Measurements from ENCODE around the gene CHCHD3. TPM values are rescaled to one million over a fixed set of nuclear protein-coding genes. Genes with fewer than 3 reads are reported as not detected.

The CHCHD3 gene
- total and polyA plus RNA-seq, 4 donors = 20.1 to 78.0 (median 46.9) TPM

GRCh38 chr7:132959891-132960290, 122.0 kb downstream of the CHCHD3 start:
- H3K9me3 ChIP-seq (ENCODE audit: control insufficient read depth in 4 of 4, insufficient read depth in 3 of 4, low read length in 3 of 4) = no peaks in the 10 kb centered on the region
- H3K4me1 ChIP-seq (ENCODE audit: control insufficient read depth in 5 of 5, insufficient read depth in 5 of 5, low read length in 5 of 5) = peaks cover 0 to 2% (median 0%) of the 10 kb centered on the region in 5 donors
- H3K4me3 ChIP-seq = no peak overlapping the region
- no peak overlapping the region for H3K9ac ChIP-seq (ENCODE audit: insufficient read depth in 1 of 2, low read length in 2 of 2)
- no peaks in the 10 kb centered on the region for H3K36me3 ChIP-seq (ENCODE audit: control insufficient read depth in 4 of 4, insufficient read depth in 4 of 4, low read length in 4 of 4)
- H3K27ac ChIP-seq (ENCODE audit: low read depth in 1 of 2, low read length in 1 of 2) = no peak overlapping the region
- 95 to 96% methylated on average over 6 of the region's 6 CpGs for WGBS, 2 donors
- TF ChIP-seq, protein P1, sequence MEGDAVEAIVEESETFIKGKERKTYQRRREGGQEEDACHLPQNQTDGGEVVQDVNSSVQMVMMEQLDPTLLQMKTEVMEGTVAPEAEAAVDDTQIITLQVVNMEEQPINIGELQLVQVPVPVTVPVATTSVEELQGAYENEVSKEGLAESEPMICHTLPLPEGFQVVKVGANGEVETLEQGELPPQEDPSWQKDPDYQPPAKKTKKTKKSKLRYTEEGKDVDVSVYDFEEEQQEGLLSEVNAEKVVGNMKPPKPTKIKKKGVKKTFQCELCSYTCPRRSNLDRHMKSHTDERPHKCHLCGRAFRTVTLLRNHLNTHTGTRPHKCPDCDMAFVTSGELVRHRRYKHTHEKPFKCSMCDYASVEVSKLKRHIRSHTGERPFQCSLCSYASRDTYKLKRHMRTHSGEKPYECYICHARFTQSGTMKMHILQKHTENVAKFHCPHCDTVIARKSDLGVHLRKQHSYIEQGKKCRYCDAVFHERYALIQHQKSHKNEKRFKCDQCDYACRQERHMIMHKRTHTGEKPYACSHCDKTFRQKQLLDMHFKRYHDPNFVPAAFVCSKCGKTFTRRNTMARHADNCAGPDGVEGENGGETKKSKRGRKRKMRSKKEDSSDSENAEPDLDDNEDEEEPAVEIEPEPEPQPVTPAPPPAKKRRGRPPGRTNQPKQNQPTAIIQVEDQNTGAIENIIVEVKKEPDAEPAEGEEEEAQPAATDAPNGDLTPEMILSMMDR (IDR thresholded peaks at IDR 0.05; ENCODE audit: control extremely low read depth, extremely low read depth) = no peak
- no peak for DNase-seq
- no peaks in the 10 kb centered on the region for H3K27me3 ChIP-seq (ENCODE audit: control insufficient read depth in 3 of 3, insufficient read depth in 3 of 3, low read length in 2 of 3)
- ATAC-seq (ENCODE audit: insufficient read depth, low FRiP score) = no peak

DNA sequence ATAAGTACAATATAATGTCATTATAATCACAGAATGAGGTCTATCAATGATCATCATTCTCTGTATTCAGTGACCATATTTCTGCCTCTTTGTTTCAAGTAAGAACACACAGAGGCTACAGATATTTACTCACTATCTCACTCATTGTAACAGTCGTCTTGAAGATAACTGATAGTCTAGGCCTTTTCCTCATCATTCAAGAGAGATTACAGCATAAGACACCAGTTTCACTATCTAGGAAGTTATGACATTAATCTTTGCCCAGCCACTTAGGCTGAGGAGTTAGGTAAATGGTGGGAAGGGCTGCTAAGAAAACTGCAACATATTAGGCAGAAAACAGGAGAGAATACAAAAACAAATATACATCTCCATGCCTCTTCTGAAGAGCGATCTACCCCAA, 125.3 kb downstream of the CHCHD3 start:
- no peaks in the 10 kb centered on the region for H3K27me3 ChIP-seq (ENCODE audit: control insufficient read depth in 3 of 3, insufficient read depth in 3 of 3, low read length in 2 of 3)
- no peak overlapping the region for H3K27ac ChIP-seq (ENCODE audit: low read depth in 1 of 2, low read length in 1 of 2)
- 80 to 86% methylated on average over 2 of the region's 2 CpGs for WGBS, 2 donors
- no peaks in the 10 kb centered on the region for H3K9me3 ChIP-seq (ENCODE audit: control insufficient read depth in 4 of 4, insufficient read depth in 3 of 4, low read length in 3 of 4)
- no peak overlapping the region for H3K4me3 ChIP-seq
- TF ChIP-seq, protein P1 (IDR thresholded peaks at IDR 0.05; ENCODE audit: control extremely low read depth, extremely low read depth) = no peak
- H3K9ac ChIP-seq (ENCODE audit: insufficient read depth in 1 of 2, low read length in 2 of 2) = no peak overlapping the region
- ATAC-seq (ENCODE audit: insufficient read depth, low FRiP score) (no peak), DNase-seq (no peak)
- peaks cover 0 to 2% (median 0%) of the 10 kb centered on the region in 5 donors for H3K4me1 ChIP-seq (ENCODE audit: control insufficient read depth in 5 of 5, insufficient read depth in 5 of 5, low read length in 5 of 5)
- no peaks in the 10 kb centered on the region for H3K36me3 ChIP-seq (ENCODE audit: control insufficient read depth in 4 of 4, insufficient read depth in 4 of 4, low read length in 4 of 4)

- Histone ChIP-seq H3K9ac (ENCODE audit: insufficient read depth in 1 of 2, low read length in 2 of 2) (no peak overlapping the region), H3K36me3 (ENCODE audit: control insufficient read depth in 4 of 4, insufficient read depth in 4 of 4, low read length in 4 of 4) (no peaks in the 10 kb centered on the region), H3K4me3 (no peak overlapping the region), H3K4me1 (ENCODE audit: control insufficient read depth in 5 of 5, insufficient read depth in 5 of 5, low read length in 5 of 5) (no peaks in the 10 kb centered on the region), H3K27me3 (ENCODE audit: control insufficient read depth in 3 of 3, insufficient read depth in 3 of 3, low read length in 2 of 3) (no peaks in the 10 kb centered on the region), H3K9me3 (ENCODE audit: control insufficient read depth in 4 of 4, insufficient read depth in 3 of 4, low read length in 3 of 4) (no peaks in the 10 kb centered on the region), H3K27ac (ENCODE audit: low read depth in 1 of 2, low read length in 1 of 2) (no peak overlapping the region)
- TF ChIP-seq, protein P1 (IDR thresholded peaks at IDR 0.05; ENCODE audit: control extremely low read depth, extremely low read depth) = no peak
- DNase-seq (no peak), ATAC-seq (ENCODE audit: insufficient read depth, low FRiP score) (no peak)
- WGBS, 2 donors = 94 to 97% methylated on average over 2 of the region's 2 CpGs
Observed at GRCh38 chr7:132953468-132953867, 128.4 kb downstream of the CHCHD3 start.

DNA sequence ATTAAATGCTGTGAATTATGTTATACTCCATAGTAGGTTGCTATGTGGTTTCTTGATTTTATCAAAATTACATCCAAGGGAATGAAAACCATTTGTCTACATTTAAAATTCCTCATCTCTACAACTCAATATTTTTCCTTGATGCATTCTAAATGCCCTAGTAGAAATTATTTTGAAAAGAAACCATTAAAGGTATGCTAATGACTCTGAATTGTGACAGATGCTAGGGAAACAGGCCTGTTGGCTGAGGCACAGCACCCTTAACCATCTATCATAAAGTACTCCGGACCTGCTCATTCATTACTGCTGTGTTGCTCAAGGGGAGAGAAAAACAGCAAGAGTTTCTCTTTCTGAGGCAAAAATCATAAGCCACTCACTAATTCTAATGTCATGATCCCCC, 131.2 kb downstream of the CHCHD3 start:
- H3K4me3 ChIP-seq = no peak overlapping the region
- H3K27ac ChIP-seq (ENCODE audit: low read depth in 1 of 2, low read length in 1 of 2) = no peak overlapping the region
- DNase-seq (no peak), ATAC-seq (ENCODE audit: insufficient read depth, low FRiP score) (no peak)
- H3K9me3 ChIP-seq (ENCODE audit: control insufficient read depth in 4 of 4, insufficient read depth in 3 of 4, low read length in 3 of 4) = no peaks in the 10 kb centered on the region
- no peaks in the 10 kb centered on the region for H3K4me1 ChIP-seq (ENCODE audit: control insufficient read depth in 5 of 5, insufficient read depth in 5 of 5, low read length in 5 of 5)
- no peaks in the 10 kb centered on the region for H3K27me3 ChIP-seq (ENCODE audit: control insufficient read depth in 3 of 3, insufficient read depth in 3 of 3, low read length in 2 of 3)
- TF ChIP-seq, protein P1 (IDR thresholded peaks at IDR 0.05; ENCODE audit: control extremely low read depth, extremely low read depth) = no peak
- 92 to 100% methylated on average over 1 of the region's 1 CpG for WGBS, 2 donors
- H3K36me3 ChIP-seq (ENCODE audit: control insufficient read depth in 4 of 4, insufficient read depth in 4 of 4, low read length in 4 of 4) = no peaks in the 10 kb centered on the region
- H3K9ac ChIP-seq (ENCODE audit: insufficient read depth in 1 of 2, low read length in 2 of 2) = no peak overlapping the region

Measured in lung (tissue), 12 donors.